RCC 7860 (cell line): ENCODE results near the gene LAPTM4A.
"Not testable (repeated sequence)": the region's sequence is repeated elsewhere in the genome, so short reads cannot be mapped to it uniquely, and the experiment has no call there.

Experiments
- DNase-seq: peaks from one replicate; pipeline ENCODE4 v3.0.0-alpha.2; 2015; ENCODE audit warnings: low spot score
- FAIRE-seq: peaks from 2 replicates; lab custom pipeline; 2012; peaks lifted over from hg19 to GRCh38; lab: Jason Lieb, UNC

LAPTM4A gene

DNA sequence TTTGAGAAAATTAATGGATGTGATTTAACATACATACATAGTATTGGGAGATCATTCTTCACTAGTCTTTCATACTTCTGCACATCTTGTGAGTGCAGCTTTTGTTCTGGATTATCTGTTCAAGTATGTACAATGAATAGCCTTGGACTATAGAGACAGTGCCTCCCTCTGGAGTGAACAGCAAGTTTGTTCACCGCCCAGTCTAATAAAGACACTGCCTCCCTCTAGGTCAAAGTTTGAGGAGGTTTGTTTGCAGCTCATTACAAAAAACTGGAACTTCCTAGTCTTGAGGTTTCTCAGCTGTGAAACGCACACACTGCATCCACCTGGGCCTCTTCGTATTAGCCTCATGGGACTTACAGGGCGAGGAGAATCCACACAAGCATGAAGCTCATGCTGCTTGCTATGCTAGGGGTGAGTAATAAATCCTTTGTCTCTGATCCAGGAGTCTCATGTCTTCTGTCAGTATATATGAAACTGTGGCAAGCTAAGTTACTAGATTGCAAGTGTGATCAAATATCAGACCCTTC lies 26.0 kb upstream of the LAPTM4A start:
- FAIRE-seq (no peak), DNase-seq (no peak)

DNA sequence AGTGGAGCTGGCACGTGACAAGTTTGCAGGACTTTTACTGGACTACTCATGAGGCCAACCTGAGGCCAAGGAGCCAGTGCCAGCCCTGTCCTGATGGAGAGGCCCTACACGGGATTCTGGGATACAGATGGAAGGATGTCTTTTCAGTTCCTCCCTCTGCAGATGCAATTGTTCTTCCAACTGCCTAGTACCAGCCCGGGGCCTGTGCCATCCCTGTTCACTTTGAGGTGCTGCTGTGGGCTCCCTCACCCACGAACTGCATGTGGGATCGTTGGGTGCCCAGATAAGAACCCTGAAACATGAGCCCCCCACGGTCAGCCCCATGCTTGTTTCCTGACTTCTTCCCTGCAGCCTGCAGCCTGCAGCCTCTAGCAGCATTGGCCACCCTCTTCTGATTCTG lies 25.3 kb upstream of the LAPTM4A start:
- DNase-seq (no peak), FAIRE-seq (no peak)

DNA sequence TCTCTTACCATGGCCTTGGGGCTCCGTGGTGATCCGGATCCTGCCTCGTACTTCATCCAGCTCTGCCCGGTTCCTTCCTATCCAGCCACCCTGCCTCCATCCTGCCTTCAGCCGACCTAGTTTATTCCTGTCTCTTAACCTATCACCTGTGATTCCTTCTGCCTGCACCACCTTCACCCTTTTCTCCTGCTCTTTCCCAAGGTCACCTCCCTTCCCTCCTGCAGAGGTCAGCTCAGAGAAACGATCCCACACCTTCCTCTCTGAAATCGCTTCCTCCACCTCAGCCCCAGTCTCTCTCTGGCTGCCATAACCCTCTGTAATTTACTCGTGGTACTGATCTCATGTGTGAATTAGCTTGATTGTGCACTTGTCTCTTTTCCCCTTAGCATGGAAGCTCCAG lies 23.5 kb upstream of the LAPTM4A start:
- DNase-seq, result no peak
- no peak for FAIRE-seq

DNA sequence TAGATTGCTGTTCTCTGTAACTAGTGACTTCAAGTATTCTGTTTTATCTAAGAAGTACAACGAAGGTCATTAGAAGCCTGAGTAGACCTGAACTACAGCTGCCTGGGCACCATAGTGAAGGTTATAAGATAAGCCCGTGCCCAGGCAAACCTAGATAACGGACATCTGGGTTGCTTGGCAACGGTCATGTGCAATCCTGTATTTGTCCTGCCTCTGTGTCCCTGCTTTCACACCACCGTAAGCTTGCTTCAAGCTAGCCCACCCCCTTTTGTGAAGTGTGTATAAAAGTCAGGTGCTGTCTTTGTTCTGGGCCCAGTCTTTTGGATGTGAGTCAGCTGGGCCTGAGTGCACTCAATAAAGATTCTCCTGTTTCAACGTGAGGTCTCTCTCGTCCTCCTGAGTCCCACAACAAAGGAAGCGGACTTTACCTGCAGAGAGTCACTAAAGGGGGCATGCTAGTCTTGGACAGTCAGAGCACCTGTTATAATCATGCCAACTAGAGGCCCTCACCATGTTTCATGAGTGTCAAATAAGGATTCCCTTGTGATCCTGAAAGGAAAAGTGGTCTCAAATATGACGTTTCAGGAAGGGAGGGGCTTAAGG lies 22.7 kb upstream of the LAPTM4A start:
- not testable (repeated sequence) for FAIRE-seq, DNase-seq

DNA sequence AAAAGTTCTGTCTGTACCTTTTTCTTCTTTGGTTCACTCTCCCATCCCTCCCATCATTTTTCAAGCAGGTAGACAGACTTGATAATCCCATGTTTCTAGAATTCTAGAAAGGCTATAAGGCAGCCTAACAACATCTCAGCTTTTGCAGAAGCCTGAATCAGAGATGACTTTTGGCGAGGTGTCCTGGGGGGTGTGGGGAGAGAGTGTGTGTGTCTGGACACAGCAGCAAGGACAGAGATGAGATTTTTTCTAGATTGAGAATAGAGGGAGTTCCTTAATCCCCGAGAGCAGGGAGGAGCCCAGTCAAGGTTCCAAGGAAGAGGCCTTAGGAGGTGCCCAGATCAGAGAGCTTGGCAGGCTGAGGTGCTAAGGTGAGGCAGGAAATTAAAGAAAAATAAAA lies 22.0 kb upstream of the LAPTM4A start:
- DNase-seq (no peak), FAIRE-seq (no peak)

DNA sequence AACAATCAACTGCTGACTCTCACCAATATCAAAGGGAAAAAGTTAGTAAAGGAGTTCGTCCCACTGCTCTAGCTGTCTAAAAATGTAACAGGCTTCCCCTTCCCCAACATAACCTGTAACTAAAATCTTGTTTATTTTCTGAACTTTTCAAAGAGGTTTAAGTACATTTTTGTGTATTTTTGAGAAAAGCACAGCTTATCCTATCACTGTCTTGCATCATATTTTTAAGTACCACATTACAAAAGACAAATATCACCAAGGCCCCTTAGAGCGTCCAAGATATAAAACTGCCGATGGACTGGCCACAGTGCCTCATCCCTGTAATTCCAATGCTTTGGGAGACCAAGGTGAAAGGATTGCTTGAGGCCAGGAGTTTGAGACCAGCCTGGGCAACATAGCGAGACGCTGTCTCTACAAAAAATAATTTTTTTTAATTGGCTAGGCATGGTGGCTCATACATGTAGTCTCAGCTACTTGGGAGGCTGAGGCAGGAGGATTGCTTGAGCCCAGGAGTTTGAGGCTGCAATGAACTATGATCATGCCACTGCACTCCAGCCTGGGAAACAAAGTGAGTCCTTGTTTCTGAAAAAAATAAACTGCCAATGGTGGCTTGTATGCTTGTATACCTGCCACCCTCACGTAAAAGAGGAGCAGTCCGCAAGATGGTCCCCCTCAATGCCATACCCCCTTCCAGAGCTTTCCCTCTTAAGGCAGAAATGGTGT lies 21.2 kb upstream of the LAPTM4A start:
- DNase-seq, result no peak
- no peak for FAIRE-seq

DNA sequence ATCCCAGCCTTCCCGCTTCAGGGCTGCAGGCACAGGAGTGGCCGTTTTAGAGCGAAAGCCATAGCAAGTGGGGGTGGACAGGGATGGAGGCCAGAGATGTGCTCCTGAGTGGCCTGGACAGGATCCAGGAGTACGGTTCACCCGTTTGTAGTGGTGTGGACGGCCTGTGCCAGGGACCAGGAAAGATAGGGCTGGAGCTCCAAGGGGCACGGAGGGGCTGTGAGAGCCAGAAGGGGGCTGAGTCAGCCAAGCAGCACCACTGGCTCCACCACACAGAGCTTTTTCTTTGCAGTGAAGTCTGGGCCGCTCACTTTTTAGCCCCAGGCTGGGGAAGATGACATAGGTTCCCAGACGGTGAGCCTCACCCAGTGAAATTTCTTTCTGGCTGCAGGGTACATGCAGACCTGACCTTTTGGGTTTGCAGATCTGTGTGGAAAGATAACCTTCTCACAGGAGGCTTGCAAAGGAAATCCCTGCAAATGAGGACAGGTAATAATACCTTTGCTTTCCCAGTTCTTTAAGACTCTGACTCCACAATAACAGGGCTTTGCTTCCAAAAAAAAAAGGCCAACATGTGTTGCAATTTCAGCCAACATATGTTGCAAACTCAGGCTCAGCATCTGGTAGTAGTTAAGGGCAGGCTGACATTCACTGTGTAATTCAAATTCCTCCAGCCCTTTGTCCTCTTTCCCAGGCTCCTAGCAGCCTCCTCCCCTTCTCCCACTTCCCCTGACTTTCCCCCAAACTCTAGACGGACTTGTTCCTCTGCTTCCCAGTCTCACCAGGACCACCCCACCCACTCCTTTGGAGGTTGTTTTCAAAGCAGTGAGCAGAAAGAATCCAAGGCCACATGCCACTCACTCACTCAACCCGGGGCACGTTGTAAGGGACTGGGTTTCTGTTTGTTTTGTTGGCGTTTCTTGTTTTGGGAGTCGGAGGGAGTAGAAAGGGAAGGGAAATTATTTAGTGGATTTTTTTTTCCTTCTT lies 20.3 kb upstream of the LAPTM4A start:
- FAIRE-seq, result no peak

DNA sequence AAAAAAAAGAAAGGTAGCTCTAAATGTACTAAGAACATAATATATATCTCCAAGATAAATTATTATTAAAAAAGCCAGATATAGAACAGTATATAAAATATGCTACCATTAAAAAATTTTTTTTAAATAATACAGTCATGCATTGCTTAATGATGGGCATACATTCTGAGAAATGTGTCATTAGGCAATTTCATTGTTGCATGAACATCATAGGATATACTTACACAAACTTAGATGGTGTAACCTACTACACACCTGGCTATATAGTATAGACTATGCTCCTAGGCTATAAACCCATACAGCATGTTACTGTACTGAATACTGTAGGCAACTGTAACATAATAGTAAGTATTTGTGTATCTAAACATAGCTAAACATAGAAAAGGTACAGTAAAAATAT lies 18.3 kb upstream of the LAPTM4A start:
- DNase-seq (no peak), FAIRE-seq (no peak)

More for the DNA sequence above, 20.3 kb upstream of the LAPTM4A start:
- DNase-seq, result no peak

DNA sequence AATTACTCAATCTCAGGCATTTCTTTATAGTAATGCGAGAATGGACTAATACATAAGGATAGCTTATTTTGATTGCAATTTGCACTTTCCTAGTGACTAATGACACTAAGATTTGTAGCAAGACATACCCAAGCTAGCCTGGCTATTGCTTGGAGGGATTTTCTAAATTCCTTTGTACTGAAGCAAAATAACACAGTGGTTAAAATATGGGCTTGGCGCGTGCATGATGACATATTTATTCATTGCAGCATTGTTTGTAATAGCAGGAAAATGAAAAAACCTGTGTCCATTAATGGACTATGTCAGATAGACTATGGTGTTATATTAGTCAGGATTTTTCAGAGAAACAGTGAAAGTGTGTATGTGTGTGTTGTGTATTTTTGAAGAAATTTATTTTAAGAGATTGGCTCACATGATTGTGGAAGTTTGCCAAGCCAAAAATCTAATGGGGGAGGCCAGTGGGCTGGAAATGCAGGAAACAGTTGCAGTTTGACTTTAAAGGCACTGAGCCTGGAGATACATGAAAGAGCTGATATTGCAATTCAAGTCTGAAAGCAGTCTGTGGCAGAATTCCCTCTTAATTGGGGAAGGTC lies 16.7 kb upstream of the LAPTM4A start:
- FAIRE-seq (no peak), DNase-seq (peak; percentile 26)

DNA sequence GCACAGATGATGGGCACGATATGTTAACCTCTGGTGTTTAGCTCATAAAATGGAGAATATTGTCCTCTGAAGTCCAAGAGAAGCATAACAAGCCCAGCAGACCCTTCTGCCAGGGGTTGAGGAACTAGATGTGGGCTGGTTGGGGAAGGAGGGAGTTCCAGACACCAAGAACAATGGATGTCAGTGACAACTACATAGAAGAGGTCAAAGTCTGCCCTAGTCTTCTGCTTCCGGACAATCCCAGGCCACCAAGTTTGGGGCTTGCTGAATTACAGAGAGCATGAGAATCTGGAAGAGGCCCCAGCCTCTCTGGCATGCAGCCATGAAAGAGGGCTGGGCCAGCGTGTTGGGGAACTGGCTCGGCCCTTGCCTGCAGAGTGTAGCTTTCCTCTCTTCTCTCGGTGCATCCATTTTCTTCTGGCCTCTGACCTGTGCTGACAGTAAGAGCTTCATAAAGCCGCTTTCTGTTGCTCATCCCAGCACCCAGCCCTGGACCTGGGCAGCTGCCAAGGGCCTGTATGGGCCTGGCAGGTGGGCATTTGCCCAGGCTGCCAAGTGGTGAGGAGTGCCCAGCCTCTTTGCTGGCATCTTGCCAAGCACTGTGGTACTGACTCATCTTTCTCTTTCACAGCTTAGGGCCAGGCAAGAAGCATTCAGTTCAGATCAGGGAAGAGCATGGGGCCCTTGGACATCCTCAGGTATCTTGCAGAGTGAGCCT lies 14.6 kb upstream of the LAPTM4A start:
- DNase-seq (peak; percentile 91), FAIRE-seq (peak; percentile 74)

DNA sequence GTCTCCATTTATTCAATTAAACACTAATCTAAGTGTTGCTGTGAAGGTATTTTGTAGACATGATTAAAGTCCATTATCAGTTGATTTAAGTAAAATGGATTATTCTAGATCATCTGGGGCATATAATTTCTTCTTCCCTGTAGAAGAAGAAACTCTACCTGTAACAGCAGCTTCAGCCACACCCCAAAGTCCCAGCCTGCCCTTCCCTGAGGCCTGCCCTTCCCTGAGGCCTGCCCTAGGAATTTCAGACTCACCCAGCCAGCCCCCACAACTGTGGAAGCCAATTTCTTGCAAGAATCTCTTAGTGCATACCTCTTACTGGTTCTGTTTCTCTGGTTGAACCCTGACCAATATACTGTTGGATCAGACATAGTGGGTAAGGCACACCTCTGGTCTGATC lies 13.4 kb upstream of the LAPTM4A start:
- FAIRE-seq, result no peak
- no peak for DNase-seq

DNA sequence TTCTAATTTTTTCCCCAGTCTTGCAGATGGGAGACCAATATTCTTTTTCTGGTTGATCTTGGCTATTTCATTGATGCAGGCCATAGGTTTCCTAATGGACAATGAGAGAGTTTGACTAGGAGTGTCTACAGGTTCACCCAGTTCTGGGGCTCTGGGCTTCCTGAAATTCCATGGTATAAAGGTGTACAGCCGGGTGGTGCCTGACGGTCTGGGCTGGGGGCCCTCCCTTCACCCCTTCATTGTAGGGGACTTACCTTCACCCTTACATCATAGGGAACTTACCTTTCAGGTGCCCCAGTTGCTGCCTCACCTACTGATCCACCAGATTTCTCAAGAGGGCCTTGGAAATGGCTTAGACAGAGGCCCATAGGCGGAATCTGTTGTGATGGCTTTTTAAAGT lies 13.0 kb upstream of the LAPTM4A start:
- DNase-seq (no peak), FAIRE-seq (no peak)

DNA sequence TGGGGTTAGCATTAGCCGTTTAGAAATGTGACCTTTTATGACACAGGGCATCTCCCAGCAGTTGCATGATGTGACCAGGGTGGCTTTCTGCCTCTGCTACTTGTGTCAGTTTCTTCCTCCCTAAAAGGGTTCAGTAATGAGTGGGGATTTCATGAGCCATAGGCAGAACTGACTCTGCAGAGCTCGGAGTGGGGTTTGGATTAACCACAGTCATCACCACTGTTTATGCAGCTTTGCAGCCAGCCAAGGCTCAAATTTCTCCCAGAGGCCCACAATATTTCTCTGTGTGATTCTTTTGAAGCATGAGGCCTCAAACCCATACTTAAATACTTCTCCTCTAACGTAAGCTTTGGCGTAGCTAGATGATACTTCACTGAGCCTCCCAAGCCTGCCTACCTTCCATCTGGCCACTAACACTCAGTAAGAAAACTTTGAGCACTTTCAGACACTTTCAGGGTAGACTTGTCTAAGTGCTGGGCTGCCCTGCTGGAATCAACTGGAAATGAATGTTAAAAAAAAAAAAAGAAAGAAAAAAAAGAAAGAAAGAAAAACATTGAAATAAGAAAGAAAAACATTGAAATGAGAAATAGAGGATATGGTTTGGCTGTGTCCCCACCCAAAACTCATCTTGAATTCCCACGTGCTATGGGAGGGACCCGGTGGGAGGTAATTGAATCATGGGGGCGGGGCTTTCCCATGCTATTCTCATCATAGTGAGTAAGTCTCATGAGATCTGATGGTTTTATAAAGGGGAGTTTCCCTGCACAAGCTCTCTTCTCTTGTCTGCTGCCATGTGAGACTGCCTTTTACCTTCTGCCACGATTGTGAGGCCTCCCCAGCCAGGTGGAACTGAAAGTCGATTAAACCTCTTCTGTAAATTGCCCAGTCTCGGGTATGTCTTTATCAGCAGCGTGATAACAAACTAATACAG lies 11.5 kb upstream of the LAPTM4A start:
- no peak for DNase-seq

DNA sequence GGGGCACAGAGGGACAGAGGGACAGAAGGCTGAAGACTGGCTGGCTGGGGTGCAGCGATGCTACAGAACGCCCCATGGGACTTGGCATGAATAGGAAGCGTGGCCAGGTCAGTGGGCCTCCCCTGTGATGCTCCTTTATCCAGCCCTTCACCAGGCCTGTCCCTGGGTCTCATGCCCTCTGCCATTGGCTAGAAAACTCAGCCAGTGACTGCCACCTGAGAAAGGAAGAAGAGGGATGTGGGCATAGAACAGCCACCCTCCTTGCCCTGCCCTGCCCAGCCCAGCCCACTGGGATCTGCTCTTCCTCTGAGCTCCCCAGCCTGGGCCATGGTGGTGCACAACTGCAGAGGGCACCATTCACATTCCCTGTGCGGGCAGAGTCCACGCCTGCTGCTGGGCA lies 10.5 kb upstream of the LAPTM4A start:
- no peak for DNase-seq
- FAIRE-seq, result no peak

More for the DNA sequence above, 11.5 kb upstream of the LAPTM4A start:
- no peak for FAIRE-seq

DNA sequence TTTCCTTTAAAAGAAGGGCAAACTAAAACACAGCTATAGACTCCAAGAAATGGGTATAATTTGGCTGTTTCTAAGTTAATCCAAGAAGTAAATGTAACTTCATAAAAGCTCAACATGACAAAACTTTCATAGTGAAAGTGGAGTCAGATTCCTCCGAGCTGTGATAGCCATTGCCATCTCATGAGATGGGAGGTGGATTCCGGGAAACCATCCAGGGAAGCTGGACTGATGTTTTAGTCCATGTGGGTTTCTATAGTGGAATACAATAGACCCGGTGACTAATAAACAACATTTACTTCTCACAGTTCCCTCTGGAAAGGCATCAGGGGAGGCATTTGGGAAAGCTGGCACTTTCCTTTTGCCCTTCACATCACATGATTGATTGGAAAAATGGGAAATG lies 10.0 kb upstream of the LAPTM4A start:
- FAIRE-seq, result no peak
- DNase-seq, result no peak

DNA sequence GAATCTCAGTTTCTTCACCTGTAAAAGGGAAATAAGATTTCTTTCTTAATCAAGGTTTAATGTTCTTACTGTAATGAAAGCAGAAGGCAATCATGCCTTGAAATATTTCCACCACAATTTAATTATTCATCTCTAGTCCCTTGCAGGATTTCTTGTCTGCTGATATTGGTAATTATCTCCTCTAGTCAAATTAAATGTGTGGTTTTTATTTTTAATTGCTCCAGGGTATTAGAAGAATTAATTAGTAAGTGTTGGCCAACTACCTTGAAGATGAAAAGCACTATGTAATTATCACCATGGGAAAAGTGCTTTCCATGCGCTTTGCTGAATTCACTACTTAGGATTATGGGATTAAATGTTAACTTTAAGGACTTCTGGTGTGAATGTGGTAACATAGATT lies 8.7 kb upstream of the LAPTM4A start:
- no peak for FAIRE-seq

DNA sequence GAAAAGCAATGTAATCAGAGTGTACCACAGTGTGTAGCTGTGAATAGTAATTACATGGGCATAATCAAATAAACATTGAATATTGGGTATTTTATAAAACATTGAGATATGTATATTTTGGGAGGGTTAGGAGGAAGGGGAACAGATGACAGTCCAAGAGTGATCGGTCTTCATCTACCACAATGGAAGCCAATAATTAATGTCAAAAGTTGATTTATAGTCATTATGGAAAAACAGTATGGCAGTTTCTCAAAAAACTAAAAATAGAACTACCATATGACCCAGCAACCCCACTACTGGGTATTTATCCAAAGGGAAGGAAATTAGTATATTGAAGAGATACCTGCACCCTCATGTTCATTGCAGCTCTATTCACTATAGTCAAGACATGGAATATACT lies 5.8 kb upstream of the LAPTM4A start:
- DNase-seq, result no peak
- FAIRE-seq, result no peak

More for the DNA sequence above, 8.7 kb upstream of the LAPTM4A start:
- no peak for DNase-seq

DNA sequence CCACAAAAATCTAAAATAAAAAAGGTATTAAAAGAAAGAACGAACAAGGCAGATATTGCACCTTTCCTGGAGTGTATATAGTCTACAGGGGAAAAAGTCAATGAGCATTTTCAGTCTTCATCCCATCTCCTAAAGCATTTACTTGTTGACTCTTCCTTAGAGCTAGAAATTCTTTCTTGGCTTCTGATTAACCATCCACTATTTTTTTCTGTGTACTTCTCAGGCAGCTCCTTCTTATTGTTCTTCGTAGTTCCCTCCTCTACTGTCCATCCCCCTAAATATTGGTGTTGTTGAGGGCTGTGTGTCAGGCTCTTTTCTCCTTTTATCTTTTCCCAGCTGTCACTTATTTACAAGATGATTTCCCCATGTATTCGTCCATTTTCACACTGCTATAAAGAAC lies 3.5 kb upstream of the LAPTM4A start:
- FAIRE-seq (no peak), DNase-seq (no peak)

DNA sequence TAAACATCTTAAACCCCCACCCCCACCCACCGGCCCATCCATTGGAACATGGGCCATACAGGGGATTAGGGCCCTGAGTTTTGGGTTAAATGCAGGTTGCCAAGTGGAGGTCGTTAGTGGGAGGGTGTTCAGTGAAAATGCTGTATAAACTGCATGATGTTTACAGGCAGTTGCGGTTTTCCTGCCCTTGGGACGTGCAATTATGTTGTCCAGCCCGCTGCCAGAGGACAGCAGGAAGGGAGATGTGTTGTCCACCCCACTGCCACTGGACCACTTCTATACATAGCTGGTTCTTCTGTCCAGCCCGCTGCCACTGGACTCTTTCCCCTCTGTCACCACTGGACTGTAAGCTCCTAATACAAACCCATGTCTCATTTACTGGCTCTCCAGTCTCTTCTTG lies 2.7 kb upstream of the LAPTM4A start:
- DNase-seq (no peak), FAIRE-seq (no peak)
